HG03025 (cell line): Measurements from ENCODE around the gene GFI1B.
"Not testable (repeated sequence)": the region's sequence is repeated elsewhere in the genome, so short reads cannot be mapped to it uniquely, and the experiment has no call there.

ENCODE experiments used
- ATAC-seq: cut with Tn5 transposase; IDR thresholded peaks from one replicate; pipeline ENCODE4 v1.9.1; 2021; ENCODE audit warnings: mild to moderate bottlenecking, moderate library complexity; ENCODE audit not compliant: unreplicated experiment, low FRiP score

Gene GFI1B

GRCh38 chr9:133008406-133008805 is 29.9 kb downstream of the GFI1B start:
- ATAC-seq: no peak

GRCh38 chr9:133008824-133009223 is 30.3 kb downstream of the GFI1B start:
- ATAC-seq: no peak

- ATAC-seq: no peak
Observed at GRCh38 chr9:133009906-133010582, 31.6 kb downstream of the GFI1B start.

- no peak for ATAC-seq
Observed at GRCh38 chr9:133014696-133015095, 36.2 kb downstream of the GFI1B start.

DNA sequence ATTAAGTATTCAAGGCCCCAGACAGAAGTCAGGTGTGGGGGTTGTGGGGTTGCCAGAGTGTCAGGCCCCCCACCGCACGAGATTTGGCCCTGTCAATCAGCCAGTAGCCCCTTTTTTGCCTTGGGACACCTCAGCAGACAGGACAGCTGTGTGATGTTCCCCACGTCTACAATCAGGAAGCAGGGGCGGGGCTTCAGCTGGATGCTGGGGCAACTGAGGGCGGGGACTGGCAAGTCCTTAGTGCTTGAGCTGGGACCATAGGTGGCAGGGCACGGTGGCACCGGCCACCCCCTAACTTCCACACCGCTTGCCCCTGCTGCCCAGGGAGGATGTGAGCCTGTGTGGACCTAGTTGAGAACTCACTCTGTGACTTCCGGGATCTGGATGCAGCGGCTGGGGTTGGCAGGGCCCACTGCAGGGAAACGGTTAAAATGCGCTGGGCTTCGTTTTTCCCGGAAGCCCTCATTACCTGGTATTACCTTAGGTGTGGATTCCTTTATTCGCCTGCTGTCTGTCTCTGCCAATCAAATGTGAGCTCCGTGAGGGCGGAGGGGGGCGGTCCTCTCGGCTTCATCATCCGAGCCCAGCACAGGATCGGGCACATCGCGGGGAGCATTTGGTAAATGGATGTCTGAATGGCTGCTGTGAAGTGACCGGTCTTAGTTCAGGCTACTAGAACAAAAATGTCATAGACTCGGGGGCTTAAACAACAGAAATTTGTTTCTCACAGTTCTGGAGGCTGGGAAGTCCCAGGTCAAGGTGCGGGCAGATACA is 44.8 kb downstream of the GFI1B start:
- no peak for ATAC-seq

GRCh38 chr9:133026426-133026825 is 47.9 kb downstream of the GFI1B start:
- no peak for ATAC-seq

- ATAC-seq: no peak
Observed at GRCh38 chr9:133027134-133027533, 48.6 kb downstream of the GFI1B start.

GRCh38 chr9:133028221-133028620 is 49.7 kb downstream of the GFI1B start:
- no peak for ATAC-seq

GRCh38 chr9:133029994-133030316 is 51.5 kb downstream of the GFI1B start:
- peak; percentile 5 for ATAC-seq

- peak; percentile 92 for ATAC-seq
Observed at GRCh38 chr9:133030317-133031129, 52.0 kb downstream of the GFI1B start, which contains the start of gene GTF3C5. GTF3C5 (plus strand) TSS chr9:133030997; CDS start chr9:133031012, 15 bp downstream.

GRCh38 chr9:133031130-133031422 is 52.6 kb downstream of the GFI1B start:
- no peak for ATAC-seq

DNA sequence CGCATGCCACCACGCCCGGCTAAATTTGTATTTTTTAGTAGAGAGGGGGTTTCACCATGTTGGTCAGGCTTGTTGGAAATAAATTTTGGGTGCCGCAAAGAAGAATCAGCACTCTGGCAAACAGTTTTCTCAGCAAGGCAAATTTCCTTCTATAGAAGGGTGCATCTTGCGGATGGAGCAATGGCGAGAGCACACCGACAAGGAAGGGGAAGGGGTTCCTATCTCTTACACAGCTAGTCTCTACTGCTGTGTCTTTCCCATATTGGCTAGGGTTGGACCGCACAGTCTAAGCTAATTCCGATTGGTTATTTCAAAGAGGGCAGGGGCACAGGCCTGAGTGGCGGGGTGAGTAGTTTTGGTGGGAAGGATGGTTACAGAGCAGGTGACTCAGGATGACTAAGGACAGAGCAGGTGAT is 53.0 kb downstream of the GFI1B start:
- ATAC-seq: no peak

- ATAC-seq: no peak
Observed at GRCh38 chr9:133032171-133032570, 53.7 kb downstream of the GFI1B start.

GRCh38 chr9:133035669-133036068 is 57.2 kb downstream of the GFI1B start:
- no peak for ATAC-seq

DNA sequence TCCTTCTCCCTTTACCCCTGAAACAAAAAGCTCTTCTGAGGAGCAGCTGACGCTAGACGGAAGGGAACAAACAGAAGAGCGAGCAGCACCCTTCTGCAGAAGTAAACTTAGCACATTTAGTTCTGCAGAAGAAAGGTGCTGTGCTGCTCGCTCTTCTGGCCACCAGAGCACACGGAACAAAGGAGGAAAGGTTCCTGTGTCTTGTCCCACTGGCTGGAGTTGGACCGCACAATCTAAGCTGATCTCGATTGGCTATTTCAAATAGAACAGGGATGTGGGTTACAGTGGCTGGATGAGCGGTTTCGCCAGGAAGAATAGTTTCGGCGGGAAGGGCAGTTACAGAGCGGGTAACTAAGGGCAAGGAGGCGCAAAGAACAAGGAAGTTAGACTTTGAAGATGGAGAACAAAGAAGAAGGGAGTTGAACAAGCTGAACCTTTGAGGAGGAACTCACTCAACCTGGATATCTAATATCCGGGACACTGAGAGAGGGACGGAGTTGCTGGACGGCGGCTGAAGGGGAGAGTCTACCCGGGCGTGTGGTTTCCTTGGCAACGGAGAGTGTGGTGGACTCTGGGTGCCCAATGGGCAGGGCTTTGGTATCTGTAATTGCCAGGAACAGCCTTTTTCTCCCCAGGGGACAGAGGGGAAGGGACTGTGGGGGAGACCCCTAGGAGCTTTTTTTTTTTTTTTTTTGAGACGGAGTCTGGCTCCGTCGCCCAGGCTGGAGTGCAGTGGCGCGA is 59.5 kb downstream of the GFI1B start:
- no peak for ATAC-seq

DNA sequence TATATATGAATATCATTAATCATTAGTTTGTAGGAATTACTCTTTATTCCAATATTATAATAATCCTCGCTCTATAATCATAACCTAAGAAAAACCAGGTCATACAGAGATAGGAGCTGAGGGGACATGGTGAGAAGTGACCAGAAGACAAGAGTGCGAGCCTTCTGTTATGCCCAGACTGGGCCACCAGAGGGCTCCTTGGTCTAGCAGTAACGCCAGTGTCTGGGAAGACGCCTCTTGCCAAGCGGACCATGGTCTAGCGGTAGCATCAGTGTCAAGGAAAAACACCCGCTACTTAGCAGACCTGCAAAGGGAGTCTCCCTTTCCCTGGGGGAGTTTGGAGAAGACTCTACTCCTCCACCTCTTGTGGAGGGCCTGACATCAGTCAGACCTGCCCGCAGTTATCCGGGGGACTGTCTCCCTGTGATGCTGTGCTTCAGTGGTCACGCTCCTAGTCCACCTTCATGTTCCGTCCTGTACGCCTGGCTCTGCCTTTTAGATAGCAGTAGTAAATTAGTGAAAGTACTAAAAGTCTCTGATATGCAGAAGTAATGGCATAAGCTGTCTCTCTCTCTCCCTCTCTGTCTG is 62.5 kb downstream of the GFI1B start:
- ATAC-seq: not testable (repeated sequence)
